WTC11 (cell line): Measurements from ENCODE around the gene NUP155. TPM values are rescaled to one million over a fixed set of nuclear protein-coding genes. Genes with fewer than 3 reads are reported as not detected.

Source experiments
- ATAC-seq: fragments of 200-7000 bp; cut with Tn5 transposase; 2 replicates; pipeline ENCODE4 v1.10.0; 2021; ENCODE audit warnings: mild to moderate bottlenecking, moderate library complexity
- CTCF ChIA-PET: fragments of 300-600 bp; sonication (Branson Sonifier 250); formaldehyde crosslinking; loops from one replicate; lab custom pipeline; 2021; ENCODE audit warnings: antibody characterized with exemption; lab: Charles Lee
- POLR2A ChIA-PET: fragments of 350-600 bp; sonication (Branson Sonifier 250); formaldehyde crosslinking; loops from one replicate; lab custom pipeline; 2021; ENCODE audit warnings: antibody characterized with exemption; lab: Charles Lee
- DNase-seq: peaks from one replicate; pipeline ENCODE4 v3.0.0; 2021; ENCODE audit warnings: low spot score
- H3K27ac Mint-ChIP-seq: 2 replicates; pipeline ENCODE4 v1.8.0; 2021; ENCODE audit warnings: mixed read lengths
- H3K27me3 Mint-ChIP-seq: 2 replicates; pipeline ENCODE4 v1.8.0; 2021; ENCODE audit warnings: low read depth, mild to moderate bottlenecking, moderate library complexity, mixed read lengths
- H3K36me3 Mint-ChIP-seq: 2 replicates; pipeline ENCODE4 v1.8.0; 2021; ENCODE audit warnings: mixed read lengths
- H3K4me1 Mint-ChIP-seq: 2 replicates; pipeline ENCODE4 v1.8.0; 2022; ENCODE audit warnings: mixed read lengths
- H3K4me3 Mint-ChIP-seq: 2 replicates; pipeline ENCODE4 v1.8.0; 2021; ENCODE audit warnings: mild to moderate bottlenecking, moderate library complexity, mixed read lengths
- H3K9me3 Mint-ChIP-seq: 2 replicates; pipeline ENCODE4 v1.8.0; 2021; ENCODE audit warnings: mixed read lengths
- AFF4 ChIP-seq: sonication (generic); formaldehyde crosslinking; IDR thresholded peaks from 2 replicates; pipeline ENCODE4 v1.8.1; 2023; ENCODE audit warnings: mild to moderate bottlenecking, missing genetic modification reagents, borderline replicate concordance
- CREB1 ChIP-seq: sonication (generic); formaldehyde crosslinking; IDR thresholded peaks from 2 replicates; pipeline ENCODE4 v1.8.0; 2023; ENCODE audit warnings: mild to moderate bottlenecking, missing genetic modification reagents
- CREM ChIP-seq: sonication (generic); formaldehyde crosslinking; IDR thresholded peaks from 2 replicates; pipeline ENCODE4 v1.8.1; 2022; ENCODE audit warnings: mild to moderate bottlenecking, missing genetic modification reagents, moderate library complexity
- ETV6 ChIP-seq: sonication (generic); formaldehyde crosslinking; IDR thresholded peaks from 2 replicates; pipeline ENCODE4 v1.8.1; 2022; ENCODE audit warnings: mild to moderate bottlenecking, missing genetic modification reagents
- FOXP1 ChIP-seq: sonication (generic); formaldehyde crosslinking; IDR thresholded peaks from 2 replicates; pipeline ENCODE4 v1.8.0; 2022; ENCODE audit warnings: missing genetic modification reagents, mild to moderate bottlenecking, moderate library complexity, borderline replicate concordance
- HMGA2 ChIP-seq: fragments of 250-450 bp; sonication (Bioruptor Pico); IDR thresholded peaks from 2 replicates; pipeline ENCODE4 v1.4.0; 2021; ENCODE audit warnings: mild to moderate bottlenecking, moderate library complexity
- JAZF1 ChIP-seq: fragments of 250-450 bp; sonication (Bioruptor Pico); IDR thresholded peaks from 2 replicates; pipeline ENCODE4 v1.9.0; 2021; ENCODE audit warnings: moderate library complexity, mild to moderate bottlenecking, inconsistent platforms
- JUN ChIP-seq: sonication (generic); formaldehyde crosslinking; IDR thresholded peaks from 2 replicates; pipeline ENCODE4 v1.8.0; 2023; ENCODE audit warnings: mild to moderate bottlenecking, missing genetic modification reagents
- KAT7 ChIP-seq: sonication (generic); formaldehyde crosslinking; IDR thresholded peaks from 2 replicates; pipeline ENCODE4 v1.8.1; 2023; ENCODE audit warnings: missing genetic modification reagents, mild to moderate bottlenecking, borderline replicate concordance
- MXD4 ChIP-seq: fragments of 250-450 bp; sonication (Bioruptor Pico); IDR thresholded peaks from 2 replicates; pipeline ENCODE4 v1.8.0; 2021; ENCODE audit warnings: mild to moderate bottlenecking, moderate library complexity, borderline replicate concordance
- SMAD3 ChIP-seq: sonication (generic); formaldehyde crosslinking; IDR thresholded peaks from 2 replicates; pipeline ENCODE4 v1.8.0; 2022; ENCODE audit warnings: missing genetic modification reagents, mild to moderate bottlenecking, borderline replicate concordance
- SOX15 ChIP-seq: fragments of 250-450 bp; sonication (Bioruptor Pico); IDR thresholded peaks from 2 replicates; pipeline ENCODE4 v1.9.0; 2021; ENCODE audit warnings: mild to moderate bottlenecking
- TCF7 ChIP-seq: sonication (generic); formaldehyde crosslinking; IDR thresholded peaks from 2 replicates; pipeline ENCODE4 v1.8.0; 2022; ENCODE audit warnings: mild to moderate bottlenecking, low read depth, missing genetic modification reagents, moderate library complexity
- ZBTB43 ChIP-seq: sonication (generic); formaldehyde crosslinking; IDR thresholded peaks from 2 replicates; pipeline ENCODE4 v1.8.1; 2023; ENCODE audit warnings: mild to moderate bottlenecking, missing genetic modification reagents
- ZNF138 ChIP-seq: sonication (generic); formaldehyde crosslinking; conservative IDR thresholded peaks from 2 replicates; pipeline ENCODE4 v1.8.1; 2022; ENCODE audit warnings: mild to moderate bottlenecking, moderate library complexity, missing genetic modification reagents
- ZNF232 ChIP-seq: sonication (generic); formaldehyde crosslinking; IDR thresholded peaks from 2 replicates; pipeline ENCODE4 v1.8.0; 2022; ENCODE audit warnings: mild to moderate bottlenecking, missing genetic modification reagents
- ZNF317 ChIP-seq: sonication (generic); formaldehyde crosslinking; IDR thresholded peaks from 2 replicates; pipeline ENCODE4 v1.8.1; 2023; ENCODE audit warnings: low read depth, mild to moderate bottlenecking, moderate library complexity, missing genetic modification reagents, borderline replicate concordance
- ZNF416 ChIP-seq: fragments of 250-450 bp; sonication (Bioruptor Pico); IDR thresholded peaks from 2 replicates; pipeline ENCODE4 v1.9.0; 2021; ENCODE audit warnings: mild to moderate bottlenecking, inconsistent platforms
- ZNF671 ChIP-seq: fragments of 250-450 bp; sonication (Bioruptor Pico); IDR thresholded peaks from 2 replicates; pipeline ENCODE4 v1.8.0; 2021; ENCODE audit warnings: mild to moderate bottlenecking
- total RNA-seq: library from RNA; stranded (reverse); gene quantifications from 3 replicates; pipeline ENCODE4 v1.2.3, GENCODE V29; 2021
- TF ChIP-seq, protein P1 (sequence below): sonication (generic); formaldehyde crosslinking; IDR thresholded peaks from 2 replicates; pipeline ENCODE4 v1.8.0; 2023; ENCODE audit warnings: missing genetic modification reagents
- TF ChIP-seq, protein P2 (sequence below): fragments of 200-600 bp; IDR thresholded peaks from 2 replicates; pipeline ENCODE4 v1.8.0; 2022; ENCODE audit warnings: antibody characterized with exemption
- TF ChIP-seq, protein P3 (sequence below): fragments of 250-450 bp; sonication (Bioruptor Pico); IDR thresholded peaks from 2 replicates; pipeline ENCODE4 v1.9.0; 2021; ENCODE audit warnings: mild to moderate bottlenecking, borderline replicate concordance

The NUP155 gene
- total RNA-seq, 1 experiment from 2014 or later = 92.1 TPM

- Mint-ChIP-seq H3K36me3 (peaks cover 74% of the 10 kb centered on the region), H3K4me1 (no peaks in the 10 kb centered on the region), H3K4me3 (no peak overlapping the region), H3K9me3 (no peaks in the 10 kb centered on the region), H3K27me3 (no peaks in the 10 kb centered on the region), H3K27ac (no peak overlapping the region)
- TF ChIP-seq ZNF232 (CRISPR knock-in tag) (no peak), TCF7 (no peak), MXD4 (CRISPR knock-in tag) (no peak), SMAD3 (CRISPR knock-in tag) (no peak), JUN (no peak), ZNF671 (CRISPR knock-in tag) (no peak), ZNF416 (CRISPR knock-in tag) (no peak), CREM (CRISPR knock-in tag) (no peak), KAT7 (CRISPR knock-in tag) (no peak), ZNF138 (CRISPR knock-in tag) (no peak)
- TF ChIP-seq, protein P1, sequence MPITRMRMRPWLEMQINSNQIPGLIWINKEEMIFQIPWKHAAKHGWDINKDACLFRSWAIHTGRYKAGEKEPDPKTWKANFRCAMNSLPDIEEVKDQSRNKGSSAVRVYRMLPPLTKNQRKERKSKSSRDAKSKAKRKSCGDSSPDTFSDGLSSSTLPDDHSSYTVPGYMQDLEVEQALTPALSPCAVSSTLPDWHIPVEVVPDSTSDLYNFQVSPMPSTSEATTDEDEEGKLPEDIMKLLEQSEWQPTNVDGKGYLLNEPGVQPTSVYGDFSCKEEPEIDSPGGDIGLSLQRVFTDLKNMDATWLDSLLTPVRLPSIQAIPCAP = no peak
- DNase-seq (no peak), ATAC-seq (no peak)
- POLR2A ChIA-PET = no interaction called here
- CTCF ChIA-PET = no interaction called here
Measured at GRCh38 chr5:37319037-37319782, 51.7 kb downstream of the NUP155 start.

GRCh38 chr5:37316027-37316426 lies 54.9 kb downstream of the NUP155 start:
- peaks cover 73% of the 10 kb centered on the region for H3K36me3 Mint-ChIP-seq
- ATAC-seq (no peak), DNase-seq (no peak)
- ChIA-PET POLR2A (no interaction called here), CTCF (no interaction called here)
- no peak overlapping the region for H3K4me3 Mint-ChIP-seq
- H3K27ac Mint-ChIP-seq = no peak overlapping the region
- H3K9me3 Mint-ChIP-seq = no peaks in the 10 kb centered on the region
- no peaks in the 10 kb centered on the region for H3K27me3 Mint-ChIP-seq
- H3K4me1 Mint-ChIP-seq = no peaks in the 10 kb centered on the region
- TF ChIP-seq, protein P2, sequence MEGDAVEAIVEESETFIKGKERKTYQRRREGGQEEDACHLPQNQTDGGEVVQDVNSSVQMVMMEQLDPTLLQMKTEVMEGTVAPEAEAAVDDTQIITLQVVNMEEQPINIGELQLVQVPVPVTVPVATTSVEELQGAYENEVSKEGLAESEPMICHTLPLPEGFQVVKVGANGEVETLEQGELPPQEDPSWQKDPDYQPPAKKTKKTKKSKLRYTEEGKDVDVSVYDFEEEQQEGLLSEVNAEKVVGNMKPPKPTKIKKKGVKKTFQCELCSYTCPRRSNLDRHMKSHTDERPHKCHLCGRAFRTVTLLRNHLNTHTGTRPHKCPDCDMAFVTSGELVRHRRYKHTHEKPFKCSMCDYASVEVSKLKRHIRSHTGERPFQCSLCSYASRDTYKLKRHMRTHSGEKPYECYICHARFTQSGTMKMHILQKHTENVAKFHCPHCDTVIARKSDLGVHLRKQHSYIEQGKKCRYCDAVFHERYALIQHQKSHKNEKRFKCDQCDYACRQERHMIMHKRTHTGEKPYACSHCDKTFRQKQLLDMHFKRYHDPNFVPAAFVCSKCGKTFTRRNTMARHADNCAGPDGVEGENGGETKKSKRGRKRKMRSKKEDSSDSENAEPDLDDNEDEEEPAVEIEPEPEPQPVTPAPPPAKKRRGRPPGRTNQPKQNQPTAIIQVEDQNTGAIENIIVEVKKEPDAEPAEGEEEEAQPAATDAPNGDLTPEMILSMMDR = no peak
- no peak for TF ChIP-seq ZNF232 (CRISPR knock-in tag)
- no peak for TF ChIP-seq ZNF317 (CRISPR knock-in tag)
- TF ChIP-seq, protein P3, sequence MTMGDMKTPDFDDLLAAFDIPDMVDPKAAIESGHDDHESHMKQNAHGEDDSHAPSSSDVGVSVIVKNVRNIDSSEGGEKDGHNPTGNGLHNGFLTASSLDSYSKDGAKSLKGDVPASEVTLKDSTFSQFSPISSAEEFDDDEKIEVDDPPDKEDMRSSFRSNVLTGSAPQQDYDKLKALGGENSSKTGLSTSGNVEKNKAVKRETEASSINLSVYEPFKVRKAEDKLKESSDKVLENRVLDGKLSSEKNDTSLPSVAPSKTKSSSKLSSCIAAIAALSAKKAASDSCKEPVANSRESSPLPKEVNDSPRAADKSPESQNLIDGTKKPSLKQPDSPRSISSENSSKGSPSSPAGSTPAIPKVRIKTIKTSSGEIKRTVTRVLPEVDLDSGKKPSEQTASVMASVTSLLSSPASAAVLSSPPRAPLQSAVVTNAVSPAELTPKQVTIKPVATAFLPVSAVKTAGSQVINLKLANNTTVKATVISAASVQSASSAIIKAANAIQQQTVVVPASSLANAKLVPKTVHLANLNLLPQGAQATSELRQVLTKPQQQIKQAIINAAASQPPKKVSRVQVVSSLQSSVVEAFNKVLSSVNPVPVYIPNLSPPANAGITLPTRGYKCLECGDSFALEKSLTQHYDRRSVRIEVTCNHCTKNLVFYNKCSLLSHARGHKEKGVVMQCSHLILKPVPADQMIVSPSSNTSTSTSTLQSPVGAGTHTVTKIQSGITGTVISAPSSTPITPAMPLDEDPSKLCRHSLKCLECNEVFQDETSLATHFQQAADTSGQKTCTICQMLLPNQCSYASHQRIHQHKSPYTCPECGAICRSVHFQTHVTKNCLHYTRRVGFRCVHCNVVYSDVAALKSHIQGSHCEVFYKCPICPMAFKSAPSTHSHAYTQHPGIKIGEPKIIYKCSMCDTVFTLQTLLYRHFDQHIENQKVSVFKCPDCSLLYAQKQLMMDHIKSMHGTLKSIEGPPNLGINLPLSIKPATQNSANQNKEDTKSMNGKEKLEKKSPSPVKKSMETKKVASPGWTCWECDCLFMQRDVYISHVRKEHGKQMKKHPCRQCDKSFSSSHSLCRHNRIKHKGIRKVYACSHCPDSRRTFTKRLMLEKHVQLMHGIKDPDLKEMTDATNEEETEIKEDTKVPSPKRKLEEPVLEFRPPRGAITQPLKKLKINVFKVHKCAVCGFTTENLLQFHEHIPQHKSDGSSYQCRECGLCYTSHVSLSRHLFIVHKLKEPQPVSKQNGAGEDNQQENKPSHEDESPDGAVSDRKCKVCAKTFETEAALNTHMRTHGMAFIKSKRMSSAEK (CRISPR knock-in tag) = no peak
- TF ChIP-seq ZBTB43 (CRISPR knock-in tag) = no peak
- no peak for TF ChIP-seq CREB1
- no peak for TF ChIP-seq SOX15
- no peak for TF ChIP-seq ETV6
- TF ChIP-seq JAZF1 = no peak
- no peak for TF ChIP-seq AFF4 (CRISPR knock-in tag)
- TF ChIP-seq MXD4 (CRISPR knock-in tag) = no peak
- TF ChIP-seq HMGA2 = no peak
- TF ChIP-seq FOXP1 (CRISPR knock-in tag) = no peak
